K562 (cell line): Measurements from ENCODE around the gene FBLN7. TPM values are rescaled to one million over a fixed set of nuclear protein-coding genes. Genes with fewer than 3 reads are reported as not detected.

Source experiments
- MBD2 ChIP-seq: sonication (generic); IDR thresholded peaks from 2 replicates; pipeline ENCODE4 v1.6.1; 2016; ENCODE audit warnings: low read depth, borderline replicate concordance
- SMARCA4 ChIP-seq: fragments of 450-650 bp; IDR thresholded peaks from 2 replicates; pipeline ENCODE4 v1.6.1; 2016
- SMC3 ChIP-seq: conservative IDR thresholded peaks from 2 replicates; pipeline ENCODE4 v1.6.1; 2011; ENCODE audit warnings: low read depth, low read length, improper control_type of control experiment; ENCODE audit not compliant: insufficient read depth
- TEAD2 ChIP-seq: fragments of 450-650 bp; IDR thresholded peaks from 2 replicates; pipeline ENCODE4 v1.6.1; 2016; ENCODE audit warnings: missing genetic modification characterization, control low read depth, missing compliant biosample characterization
- ZNF384 ChIP-seq: IDR thresholded peaks from 2 replicates; pipeline ENCODE4 v1.6.1; 2012; ENCODE audit warnings: low read depth, low read length, improper control_type of control experiment
- ZNF76 ChIP-seq: fragments of 250-450 bp; sonication (Bioruptor Pico); IDR thresholded peaks from 2 replicates; pipeline ENCODE4 v1.4.0; 2020; ENCODE audit warnings: mild to moderate bottlenecking, moderate library complexity, borderline replicate concordance
- polyA plus RNA-seq, 8 experiments: library from polyadenylated mRNA; depleted of rRNA in 4 of 8; stranded (reverse) in 5 of 8; unstranded in 3 of 8; fragments of >200 nt; fragmentation: Nextera tagmentation in 2 of 8; fragmentation: Illumina TruSeq in 1 of 8; extraction: Ambion mirVana in 2 of 8; extraction: Trizol in 1 of 8; gene quantifications; 2 replicates each; pipeline versions ENCODE4 v1.2.1 to v1.2.3, GENCODE V29; 2011 to 2014; ENCODE audit warnings: inconsistent platforms in 1 of 8, missing spikeins in 1 of 8
- total RNA-seq, 7 experiments: library from RNA; depleted of rRNA in 6 of 7; stranded (reverse); fragments of >200 nt in 6 of 7; fragmentation: Illumina TruSeq in 2 of 7; extraction: Trizol in 2 of 7; gene quantifications; 2 replicates each; pipeline versions ENCODE4 v1.2.1 to v1.2.3, GENCODE V29; 2011 to 2021; ENCODE audit warnings: low replicate concordance in 1 of 7
- TF ChIP-seq, protein P1 (sequence below): fragments of 450-650 bp; formaldehyde crosslinking; IDR thresholded peaks from 2 replicates; pipeline ENCODE4 v1.4.0; 2022; ENCODE audit warnings: mild to moderate bottlenecking, moderate library complexity
- TF ChIP-seq, protein P2 (sequence below): sonication (generic); formaldehyde crosslinking; IDR thresholded peaks from 2 replicates; pipeline ENCODE4 v1.8.0; 2022; ENCODE audit warnings: mild to moderate bottlenecking, missing genetic modification reagents, borderline replicate concordance
- TF ChIP-seq, protein P3 (sequence below): fragments of 250-450 bp; sonication (Bioruptor Pico); IDR thresholded peaks from 2 replicates; pipeline ENCODE4 v1.4.0; 2020; ENCODE audit warnings: mild to moderate bottlenecking, moderate library complexity

Gene FBLN7
- total and polyA plus RNA-seq, 9 of the 15 experiments (the other 6 are each of a cell fraction or from before 2014, with no cell fraction given), result 0.13 TPM; not detected in 8

DNA sequence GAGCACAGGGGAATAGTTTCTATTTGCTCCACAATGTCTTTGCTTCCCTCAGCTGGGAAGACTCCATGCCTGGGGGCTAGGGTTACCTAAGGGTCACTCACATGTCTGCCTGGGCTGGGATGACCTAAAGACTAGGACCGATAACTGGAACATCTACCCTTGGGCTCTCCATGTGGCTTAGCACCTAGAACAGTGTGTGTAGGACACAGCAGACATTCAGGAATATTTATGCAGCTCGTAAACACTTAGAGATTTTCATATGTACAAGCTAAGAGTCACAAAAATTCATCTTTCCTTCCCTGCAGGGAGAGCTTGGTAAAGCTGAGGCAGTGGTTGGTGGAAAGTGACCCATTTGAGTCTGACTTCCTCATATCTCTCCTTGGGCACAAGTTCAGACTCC, 55.8 kb downstream of the FBLN7 start (continued):
- TF ChIP-seq TEAD2 (no peak), ZNF76 (CRISPR knock-in tag) (no peak), ZNF384 (no peak), SMC3 (no peak), MBD2 (no peak), SMARCA4 (no peak)
- TF ChIP-seq, protein P1, sequence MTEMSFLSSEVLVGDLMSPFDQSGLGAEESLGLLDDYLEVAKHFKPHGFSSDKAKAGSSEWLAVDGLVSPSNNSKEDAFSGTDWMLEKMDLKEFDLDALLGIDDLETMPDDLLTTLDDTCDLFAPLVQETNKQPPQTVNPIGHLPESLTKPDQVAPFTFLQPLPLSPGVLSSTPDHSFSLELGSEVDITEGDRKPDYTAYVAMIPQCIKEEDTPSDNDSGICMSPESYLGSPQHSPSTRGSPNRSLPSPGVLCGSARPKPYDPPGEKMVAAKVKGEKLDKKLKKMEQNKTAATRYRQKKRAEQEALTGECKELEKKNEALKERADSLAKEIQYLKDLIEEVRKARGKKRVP (CRISPR knock-in tag), result no peak
- TF ChIP-seq, protein P2, sequence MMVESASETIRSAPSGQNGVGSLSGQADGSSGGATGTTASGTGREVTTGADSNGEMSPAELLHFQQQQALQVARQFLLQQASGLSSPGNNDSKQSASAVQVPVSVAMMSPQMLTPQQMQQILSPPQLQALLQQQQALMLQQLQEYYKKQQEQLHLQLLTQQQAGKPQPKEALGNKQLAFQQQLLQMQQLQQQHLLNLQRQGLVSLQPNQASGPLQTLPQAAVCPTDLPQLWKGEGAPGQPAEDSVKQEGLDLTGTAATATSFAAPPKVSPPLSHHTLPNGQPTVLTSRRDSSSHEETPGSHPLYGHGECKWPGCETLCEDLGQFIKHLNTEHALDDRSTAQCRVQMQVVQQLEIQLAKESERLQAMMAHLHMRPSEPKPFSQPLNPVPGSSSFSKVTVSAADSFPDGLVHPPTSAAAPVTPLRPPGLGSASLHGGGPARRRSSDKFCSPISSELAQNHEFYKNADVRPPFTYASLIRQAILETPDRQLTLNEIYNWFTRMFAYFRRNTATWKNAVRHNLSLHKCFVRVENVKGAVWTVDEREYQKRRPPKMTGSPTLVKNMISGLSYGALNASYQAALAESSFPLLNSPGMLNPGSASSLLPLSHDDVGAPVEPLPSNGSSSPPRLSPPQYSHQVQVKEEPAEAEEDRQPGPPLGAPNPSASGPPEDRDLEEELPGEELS (CRISPR knock-in tag), result no peak
- TF ChIP-seq, protein P3, sequence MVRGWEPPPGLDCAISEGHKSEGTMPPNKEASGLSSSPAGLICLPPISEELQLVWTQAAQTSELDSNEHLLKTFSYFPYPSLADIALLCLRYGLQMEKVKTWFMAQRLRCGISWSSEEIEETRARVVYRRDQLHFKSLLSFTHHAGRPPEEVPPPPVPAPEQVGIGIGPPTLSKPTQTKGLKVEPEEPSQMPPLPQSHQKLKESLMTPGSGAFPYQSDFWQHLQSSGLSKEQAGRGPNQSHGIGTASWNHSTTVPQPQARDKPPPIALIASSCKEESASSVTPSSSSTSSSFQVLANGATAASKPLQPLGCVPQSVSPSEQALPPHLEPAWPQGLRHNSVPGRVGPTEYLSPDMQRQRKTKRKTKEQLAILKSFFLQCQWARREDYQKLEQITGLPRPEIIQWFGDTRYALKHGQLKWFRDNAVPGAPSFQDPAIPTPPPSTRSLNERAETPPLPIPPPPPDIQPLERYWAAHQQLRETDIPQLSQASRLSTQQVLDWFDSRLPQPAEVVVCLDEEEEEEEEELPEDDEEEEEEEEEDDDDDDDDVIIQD (CRISPR knock-in tag), result no peak
